ENCODE measurements around the gene FBXO2.

GRCh38 chr1:11701981-11702803, 48.0 kb upstream of the FBXO2 start:
- TF ChIP-seq CTCF (IDR thresholded peaks at IDR 0.05) (no peak), EP300 (IDR thresholded peaks at IDR 0.05) (no peak), POLR2AphosphoS5 (IDR thresholded peaks at IDR 0.05) (no peak)

Data from suprapubic skin (tissue), 4 donors.